ENCODE data around the gene SUCLA2.
A peak's percentile ranks its signal among the peaks of the same experiment; 100 is the strongest.

Gene SUCLA2

DNA sequence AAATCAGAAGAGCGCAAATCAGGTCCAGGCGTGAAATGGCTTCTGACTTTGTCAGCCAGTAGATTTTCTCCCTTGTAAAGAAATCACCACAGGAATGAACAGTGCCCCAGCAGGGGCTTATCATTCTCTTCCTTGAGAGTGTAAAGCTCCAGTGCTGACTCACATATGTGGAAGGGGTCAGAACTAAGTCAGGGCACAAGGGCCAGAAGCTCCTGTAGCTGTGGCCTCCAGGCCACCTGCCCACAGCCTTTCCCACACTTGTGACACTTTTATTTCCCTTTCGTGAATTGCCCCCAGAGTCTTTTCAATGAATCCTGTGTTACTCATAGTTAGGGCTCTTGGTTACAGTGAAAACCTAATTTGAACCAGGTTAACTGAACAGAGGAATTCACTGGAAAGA, 99.6 kb downstream of the SUCLA2 start:
- no peak for DNase-seq (ENCODE audit: low spot score)

DNA sequence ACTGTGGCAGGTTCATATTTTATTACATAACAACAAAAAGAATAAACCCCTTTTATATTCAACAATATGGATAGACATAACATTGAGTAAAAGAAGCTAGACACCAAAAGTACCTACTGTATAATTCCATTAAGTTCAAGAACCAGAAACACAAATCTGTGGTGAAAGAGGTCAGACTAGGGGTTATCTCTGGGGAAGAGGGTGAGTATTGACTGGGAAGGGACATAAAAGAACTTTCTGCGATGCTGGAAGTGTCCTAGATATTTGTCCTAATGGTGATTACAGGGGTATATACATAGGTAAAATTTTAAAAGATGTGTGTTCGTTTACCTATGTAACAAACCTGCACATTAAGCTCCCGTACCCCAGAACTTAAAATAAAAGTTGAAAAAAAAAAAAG, 103.0 kb downstream of the SUCLA2 start:
- no peak for DNase-seq (ENCODE audit: low spot score)

DNA sequence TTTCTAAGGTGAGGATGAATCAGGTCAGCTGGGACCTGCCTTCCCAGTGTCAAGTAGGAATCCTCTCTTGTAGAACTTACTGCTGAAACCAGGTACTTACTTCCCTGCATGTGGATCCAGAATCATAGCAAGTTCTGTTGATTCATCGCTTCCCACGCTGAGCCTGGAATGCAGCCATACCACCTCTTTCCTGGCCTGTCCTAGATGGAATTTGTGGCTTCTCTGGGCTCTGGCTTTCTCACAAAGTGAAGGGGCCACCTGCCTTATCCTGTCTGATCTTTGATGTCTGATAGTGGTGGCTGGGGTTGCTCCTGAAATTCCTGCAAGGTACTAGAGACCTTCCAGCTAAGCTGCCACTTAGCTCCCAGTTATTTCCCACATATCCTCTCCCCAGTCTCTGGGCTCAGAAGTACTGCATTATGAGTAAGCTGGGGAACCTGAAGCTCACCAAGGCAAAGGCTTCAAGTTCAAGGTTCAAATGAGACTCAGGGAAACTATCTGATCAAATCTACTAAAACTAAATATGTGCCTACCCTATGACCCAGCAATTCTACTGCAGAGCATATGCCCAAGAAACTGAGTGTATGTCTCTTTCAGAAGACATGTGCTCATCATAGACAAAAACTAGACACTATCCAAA, 103.5 kb downstream of the SUCLA2 start:
- DNase-seq (ENCODE audit: low spot score), result peak; percentile 23

DNA sequence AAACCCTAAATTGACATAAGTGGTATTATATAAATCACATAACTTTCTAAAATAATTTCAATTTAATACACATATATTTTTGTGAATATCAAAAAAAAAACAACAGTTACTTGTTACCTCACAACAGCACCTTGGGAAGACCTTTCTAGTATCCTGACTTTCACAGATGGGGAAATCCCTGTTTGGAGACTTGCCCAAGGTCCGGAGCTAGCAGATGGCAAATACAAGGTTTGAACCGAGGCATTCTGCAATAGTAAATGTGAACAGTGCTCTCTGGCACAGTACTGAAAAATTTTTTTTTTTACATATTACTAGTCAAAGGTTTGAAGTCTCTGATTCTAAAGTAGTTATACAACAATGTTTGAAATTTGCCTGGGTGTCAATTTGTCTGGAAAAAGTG, 104.5 kb downstream of the SUCLA2 start:
- no peak for DNase-seq (ENCODE audit: low spot score)

DNA sequence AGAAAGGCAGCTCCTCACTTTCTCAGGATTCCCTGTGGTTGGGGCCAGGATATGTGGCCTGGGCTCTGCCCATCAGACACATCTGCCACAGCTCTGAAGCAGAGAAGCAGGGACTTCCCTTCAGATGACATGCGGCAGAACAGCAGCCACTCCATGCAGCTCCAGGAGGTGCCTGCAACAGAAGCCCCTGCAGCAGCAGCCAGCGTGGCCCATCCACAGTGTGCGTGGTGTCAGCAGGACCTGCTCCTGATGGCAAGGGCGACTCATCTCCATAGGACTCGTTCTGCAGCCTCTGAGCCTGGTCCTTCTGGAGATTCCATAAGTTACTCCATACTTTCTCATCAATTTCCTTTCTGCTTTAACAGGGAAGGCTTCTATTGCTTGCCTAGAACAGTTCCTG, 105.0 kb downstream of the SUCLA2 start:
- DNase-seq (ENCODE audit: low spot score), result no peak

DNA sequence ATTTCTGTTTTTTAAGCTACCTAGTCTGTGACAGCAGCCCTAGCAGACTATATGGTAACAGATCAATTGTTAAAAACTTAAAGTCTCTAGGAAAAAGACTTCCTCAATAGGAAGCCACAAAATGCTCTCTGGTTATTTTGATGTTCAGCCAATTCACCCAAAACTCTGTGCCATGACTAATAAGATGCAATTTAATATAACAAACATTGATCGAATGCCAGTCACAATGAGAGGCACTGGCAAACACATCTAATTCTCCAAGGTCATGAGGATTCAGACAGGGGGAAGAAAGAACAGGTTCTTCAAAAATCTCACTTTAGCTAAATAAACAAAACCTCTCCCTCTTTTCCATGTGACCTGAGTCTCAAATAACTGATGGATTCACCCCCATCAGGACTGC, 107.5 kb downstream of the SUCLA2 start:
- no peak for DNase-seq (ENCODE audit: low spot score)

All from iPS-NIHi11 (cell line).